Motor neuron (in vitro differentiated cells): Measurements from ENCODE around the gene REPIN1. TPM values are rescaled to one million over a fixed set of nuclear protein-coding genes. Genes with fewer than 3 reads are reported as not detected.

Experiments
- ATAC-seq, 8 experiments: fragments of 200-7000 bp; cut with Tn5 transposase; replicated peaks in 6 of 8; 2 replicates each; pipeline ENCODE4 v1.8.0; 2021; ENCODE audit warnings: mild to moderate bottlenecking in 8 of 8, moderate library complexity in 8 of 8
- H3K27ac ChIP-seq, 2 donors: fragments of 250-450 bp; sonication (Bioruptor Pico); 2 replicates each; pipeline ENCODE4 v1.9.0; 2021; ENCODE audit warnings: antibody characterized with exemption in 2 of 2, mild to moderate bottlenecking in 2 of 2, moderate library complexity in 1 of 2
- H3K4me1 ChIP-seq, 2 donors: fragments of 250-450 bp; sonication (Bioruptor Pico); replicated peaks in 1 of 2; 2 replicates each; pipeline ENCODE4 v1.6.1; 2021; ENCODE audit warnings: antibody characterized with exemption in 2 of 2, mild to moderate bottlenecking in 2 of 2, moderate library complexity in 1 of 2
- H3K4me3 ChIP-seq, 5 donors: fragments of 250-450 bp; sonication (Bioruptor Pico); 2 replicates each; pipeline ENCODE4 v1.9.0; 2021; ENCODE audit warnings: antibody characterized with exemption in 5 of 5, mild to moderate bottlenecking in 5 of 5, moderate library complexity in 4 of 5
- WGBS, 10 experiments: fragments of 450-650 bp; shearing (Covaris generic); methylation state at CpG; one replicate each; pipeline ENCODE4 v1.0.0; 2022; 5-methylcytosine and 5-hydroxymethylcytosine counted together
- in situ Hi-C, 9 experiments: fragments of 400-800 bp; cut with MboI; loops; one replicate each; pipeline ENCODE4 v1.15.0; 2021; ENCODE audit warnings: low sequenced_read_pairs in 9 of 9, low pct_unique_long_range_greater_than_20kb in 2 of 9; ENCODE audit not compliant: unreplicated experiment in 9 of 9
- total RNA-seq, 8 experiments: library from RNA; unstranded; fragments of 300-600 nt; gene quantifications; 2 replicates each; pipeline versions ENCODE4 v1.2.3 to v1.2.4, GENCODE V29; 2022

REPIN1 gene
- total RNA-seq, 8 experiments from 2014 or later = 54.9 to 102 (median 67.1) TPM

DNA sequence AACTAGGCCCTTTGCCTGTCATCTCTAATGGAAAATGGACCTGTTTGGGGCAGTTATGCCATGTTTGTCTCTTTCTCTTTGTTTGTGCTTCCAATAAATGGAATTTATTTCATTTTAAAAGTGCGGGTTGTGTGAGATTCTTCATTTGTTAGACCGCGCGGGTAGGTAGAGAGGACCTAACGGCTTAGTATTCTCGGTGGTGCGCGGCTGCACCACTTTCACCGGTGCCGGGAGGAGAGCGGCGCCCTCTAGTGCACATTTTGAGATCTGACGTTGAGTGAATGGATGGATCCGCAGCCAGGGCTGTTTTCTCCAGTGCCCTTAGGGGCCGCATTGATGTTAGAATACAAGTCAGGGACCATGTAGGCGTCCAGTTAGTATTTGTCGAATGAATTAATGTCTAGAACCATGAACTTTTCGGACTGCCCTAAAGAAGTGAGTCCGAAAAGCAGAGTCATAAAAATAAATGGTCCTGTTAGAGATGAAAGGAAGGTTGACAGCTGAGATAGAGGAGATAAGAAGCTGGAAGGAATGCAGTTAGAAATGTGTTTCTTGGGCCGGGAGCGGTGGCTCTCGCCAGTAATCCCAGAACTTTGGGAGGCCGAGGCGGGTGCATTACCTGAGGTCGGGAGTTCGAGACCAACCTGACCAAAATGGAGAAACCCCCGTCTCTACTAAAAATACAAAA lies 52.5 kb downstream of the REPIN1 start:
- peak; percentile 94 to 100 (median 100) for ATAC-seq
- Histone ChIP-seq H3K27ac (no peak overlapping the region), H3K4me1 (peaks cover under 1 to 2% of the 10 kb centered on the region in 2 donors), H3K4me3 (no peak overlapping the region)
- in situ Hi-C loops = loop anchor here in 3 of 9 experiments (25.0 kb wide), 3 partner anchors 134 to 566 kb away; partner anchors contain the start of genes ATP6V0E2 (in 1 of the 3), KCNH2 (in 1 of the 3) and NOS3 (in 1 of the 3)
- WGBS, 10 experiments = 0 to 27% (median 18%) methylated on average over 5 to 21 of the region's 27 CpGs

DNA sequence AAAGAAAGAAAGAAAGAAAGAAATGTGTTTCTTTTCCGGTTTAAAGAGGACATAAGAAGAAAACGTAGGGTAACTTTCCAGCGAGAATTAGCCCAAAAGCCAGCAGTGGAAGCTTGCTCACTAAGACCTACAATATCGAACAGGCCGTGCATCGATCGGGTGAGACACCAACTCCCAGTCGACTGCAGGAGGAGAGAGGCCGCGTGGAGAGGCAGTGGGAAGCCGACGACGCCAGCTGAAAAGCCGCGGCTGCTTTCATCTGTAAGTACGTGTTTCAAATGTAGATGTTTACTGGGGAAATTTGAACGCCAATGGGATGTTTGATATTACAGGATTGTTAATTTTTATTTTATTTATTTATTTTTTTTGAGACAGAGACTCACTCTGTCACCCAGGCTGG lies 53.2 kb downstream of the REPIN1 start:
- Histone ChIP-seq H3K4me3 (no peak overlapping the region), H3K27ac (no peak overlapping the region), H3K4me1 (no peaks in the 10 kb centered on the region)
- in situ Hi-C loops = loop anchor here in 3 of 9 experiments (25.0 kb wide), 3 partner anchors 135 to 565 kb away; partner anchors contain the start of genes ATP6V0E2 (in 1 of the 3), KCNH2 (in 1 of the 3) and NOS3 (in 1 of the 3)
- ATAC-seq = no peak
- WGBS, 10 experiments = 50 to 93% (median 85%) methylated on average over 2 to 16 of the region's 17 CpGs; no CpG with 5 or more reads in 3 of the 10 experiments

Other genes starting within 250 kb of the REPIN1 start
- 1 to 10 TPM in 5 of 8 experiments, under 1 TPM in 2, not detected in 1; 0.22 to 8.6 (median 1.3) TPM for gene LRRC61, start 45.5 kb upstream of the REPIN1 start, total RNA-seq
- gene ACTR3C, start 45.3 kb upstream of the REPIN1 start, total RNA-seq = 1 to 10 TPM in 1 of 8 experiments, under 1 TPM in 7; 0.11 to 1.1 (median 0.41) TPM
- gene RARRES2, start 27.2 kb upstream of the REPIN1 start, total RNA-seq = 10 to 100 TPM in 5 of 8 experiments, 1 to 10 TPM in 2, under 1 TPM in 1; 0.35 to 83.5 (median 12.3) TPM
- gene ZNF775, start 10.5 kb downstream of the REPIN1 start, total RNA-seq = 10 to 100 TPM in 3 of 8 experiments, 1 to 10 TPM in 5; 1.6 to 12.5 (median 8.1) TPM
- gene GIMAP8, start 81.8 kb downstream of the REPIN1 start, total RNA-seq = under 1 TPM in 5 of 8 experiments, not detected in 3; 0.05 to 0.47 (median 0.14) TPM
- under 1 TPM in 2 of 8 experiments, not detected in 6; 0.35 to 0.38 TPM for gene GIMAP7, start 146.1 kb downstream of the REPIN1 start, total RNA-seq
- gene GIMAP4, start 198.6 kb downstream of the REPIN1 start, total RNA-seq = under 1 TPM in 5 of 8 experiments, not detected in 3; 0.05 to 0.57 (median 0.38) TPM